Stimulated activated naive CD8-positive, alpha-beta T cell treated with anti-CD3 and anti-CD28 coated beads, Interleukin-15, amount 100 ng/mL, for 72 hours (primary cell): ENCODE results near the gene PSD.

Source experiments
- ATAC-seq: fragments of 150-1000 bp; cut with Tn5 transposase; 2 replicates; pipeline ENCODE4 v1.10.0; 2021; ENCODE audit warnings: mild to moderate bottlenecking, moderate library complexity
- DNase-seq, 2 donors: peaks; one replicate each; pipeline ENCODE4 v3.0.0; 2021 to 2022
- H3K27ac Mint-ChIP-seq, 2 donors: one replicate each; pipeline ENCODE4 v1.8.0; 2022; ENCODE audit warnings: mild to moderate bottlenecking in 2 of 2, mixed read lengths in 2 of 2, moderate library complexity in 2 of 2
- H3K27me3 Mint-ChIP-seq: one replicate; pipeline ENCODE4 v1.8.0; 2022; ENCODE audit warnings: mixed read lengths
- H3K4me1 Mint-ChIP-seq: one replicate; pipeline ENCODE4 v1.8.0; 2022; ENCODE audit warnings: mild to moderate bottlenecking, mixed read lengths
- H3K4me3 Mint-ChIP-seq, 2 donors: one replicate each; pipeline ENCODE4 v1.8.0; 2022; ENCODE audit warnings: mild to moderate bottlenecking in 2 of 2, mixed read lengths in 2 of 2, moderate library complexity in 1 of 2
- H3K9me3 Mint-ChIP-seq, 2 donors: one replicate each; pipeline ENCODE4 v1.8.0; 2022; ENCODE audit warnings: mixed read lengths in 2 of 2

The PSD gene

DNA sequence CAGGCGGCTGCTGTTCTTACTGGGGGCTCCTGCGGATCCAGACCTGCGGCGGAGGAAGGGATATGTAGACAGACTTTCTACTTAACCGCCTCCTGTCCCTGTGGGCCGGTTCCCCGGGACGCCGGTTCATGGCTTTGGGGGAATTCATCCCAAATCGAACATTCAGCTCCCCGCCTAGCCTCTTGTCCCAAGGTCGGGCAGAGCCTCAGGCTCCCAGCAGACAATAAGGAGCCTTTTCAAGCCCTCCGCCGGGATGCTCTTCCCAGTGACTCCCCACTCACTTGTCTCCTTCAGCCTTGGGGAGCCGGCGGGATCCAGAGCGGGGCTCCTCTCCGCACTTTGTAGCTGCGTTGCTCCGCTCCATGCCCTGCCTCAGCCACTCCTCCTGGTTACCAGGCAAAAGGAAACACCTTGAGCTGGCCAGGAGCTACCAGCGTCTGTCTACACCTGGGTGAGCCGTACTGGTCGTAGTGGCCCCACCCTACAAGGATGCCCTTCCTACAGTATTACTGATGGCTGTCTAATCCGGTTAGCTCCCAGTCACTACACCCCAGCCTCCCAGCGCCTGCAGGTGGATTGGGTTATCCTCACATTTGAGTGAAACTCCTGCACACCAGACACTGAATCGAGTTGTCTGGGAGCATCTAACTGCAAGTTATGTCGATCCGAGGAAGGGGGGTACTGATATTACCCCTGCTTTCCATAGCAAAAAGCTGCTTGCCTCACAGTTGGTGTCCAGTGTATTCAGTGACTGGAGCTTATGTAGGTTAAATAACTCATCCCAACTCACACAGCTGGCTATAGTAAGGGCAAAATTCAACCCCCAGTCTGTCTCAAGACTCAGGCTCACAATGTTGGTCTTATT lies 32.8 kb upstream of the PSD start, which contains the start of gene C10orf95:
C10orf95 (minus strand) TSS at position 439 of the 865 bp plus-strand sequence. CDS start 450 bp downstream, outside the sequence.
- ATAC-seq (no peak), DNase-seq (no peak)
- Mint-ChIP-seq H3K4me1 (peaks cover 54% of the 10 kb centered on the region), H3K27me3 (no peaks in the 10 kb centered on the region), H3K4me3 (peak within 1 kb of the TSS; percentile 96 to 97), H3K9me3 (no peaks in the 10 kb centered on the region), H3K27ac (peak within 1 kb of the TSS; percentile 86 to 98)

- Mint-ChIP-seq H3K27me3 (no peaks in the 10 kb centered on the region), H3K4me1 (peaks cover 54% of the 10 kb centered on the region), H3K9me3 (no peaks in the 10 kb centered on the region), H3K4me3 (peak overlapping the region; percentile 96 to 97), H3K27ac (peak overlapping the region; percentile 93 to 98)
- ATAC-seq (peak; percentile 87), DNase-seq (peak; percentile 91 to 93)
Observed at GRCh38 chr10:102450374-102451104, 32.0 kb upstream of the PSD start.

- H3K4me1 Mint-ChIP-seq, result peaks cover 50% of the 10 kb centered on the region
- no peaks in the 10 kb centered on the region for H3K9me3 Mint-ChIP-seq
- H3K27ac Mint-ChIP-seq, result peak overlapping the region; percentile 93 to 98
- H3K4me3 Mint-ChIP-seq, result peak overlapping the region; percentile 94 to 97
- no peak for ATAC-seq
- DNase-seq, result no peak
- H3K27me3 Mint-ChIP-seq, result no peaks in the 10 kb centered on the region
Observed at GRCh38 chr10:102450124-102450373, 31.5 kb upstream of the PSD start.

DNA sequence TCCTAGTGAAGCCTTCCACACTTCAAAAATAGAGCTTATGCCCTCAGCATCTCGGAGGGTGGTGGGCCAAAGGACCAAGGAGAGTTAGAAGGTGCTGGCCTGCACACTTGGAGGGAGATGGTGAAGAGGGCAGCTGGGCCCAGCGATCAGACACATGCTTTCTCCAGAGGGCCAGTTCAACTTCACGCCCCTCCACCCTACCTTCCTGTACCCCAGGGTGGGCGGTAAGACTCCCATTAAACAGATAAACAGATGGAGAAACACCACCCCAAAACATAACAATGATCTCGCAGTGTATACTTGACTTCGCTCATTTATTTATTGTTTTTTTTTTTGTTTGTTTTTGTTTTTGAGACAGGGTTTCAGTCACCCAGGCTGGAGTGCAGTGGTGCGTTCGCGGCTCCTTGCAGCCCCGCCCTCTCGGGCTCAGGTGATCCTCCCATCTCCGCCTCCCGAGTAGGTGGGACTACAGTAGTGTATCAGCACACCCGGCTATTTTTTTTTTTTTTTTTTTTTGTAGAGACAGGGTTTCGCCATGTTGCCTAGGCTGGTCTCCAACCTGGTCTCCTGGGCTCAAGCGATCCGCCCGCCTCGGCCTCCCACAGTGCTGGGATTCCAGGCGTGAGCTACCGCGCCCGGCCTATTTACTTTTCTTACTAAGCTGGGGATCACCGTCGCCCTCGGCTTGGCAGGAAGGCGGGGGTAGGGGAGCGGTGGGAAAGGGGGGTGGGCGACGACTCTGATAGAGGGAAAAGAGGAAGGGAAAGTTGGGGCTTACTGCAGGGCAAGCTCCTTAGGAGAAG lies 30.9 kb upstream of the PSD start:
- DNase-seq (peak; percentile 69 to 86), ATAC-seq (peak; percentile 64)
- H3K4me3 Mint-ChIP-seq, result peak overlapping the region; percentile 94 to 97
- H3K4me1 Mint-ChIP-seq, result peaks cover 45% of the 10 kb centered on the region
- no peaks in the 10 kb centered on the region for H3K9me3 Mint-ChIP-seq
- peak overlapping the region; percentile 93 to 98 for H3K27ac Mint-ChIP-seq
- H3K27me3 Mint-ChIP-seq, result no peaks in the 10 kb centered on the region

DNA sequence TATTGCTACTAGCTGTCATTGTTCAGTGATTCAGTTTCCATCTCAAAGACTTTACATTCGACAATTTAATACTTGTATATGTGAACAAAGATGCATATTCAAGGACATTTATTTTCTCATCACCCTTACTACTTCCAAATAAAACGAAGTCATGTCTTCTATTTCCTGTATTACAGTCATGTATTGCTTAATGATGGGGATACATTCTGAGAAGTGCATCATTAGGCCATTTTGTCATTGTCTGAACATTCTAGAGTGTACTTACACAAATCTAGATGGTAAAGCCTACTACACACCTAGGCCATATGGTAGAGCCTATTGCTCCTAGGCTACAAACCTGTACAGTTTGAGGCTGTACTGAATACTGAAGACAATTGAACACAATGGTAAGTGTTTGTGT lies 26.3 kb upstream of the PSD start:
- H3K9me3 Mint-ChIP-seq, result no peaks in the 10 kb centered on the region
- no peaks in the 10 kb centered on the region for H3K27me3 Mint-ChIP-seq
- H3K4me3 Mint-ChIP-seq, result no peak overlapping the region
- DNase-seq (no peak), ATAC-seq (no peak)
- no peak overlapping the region for H3K27ac Mint-ChIP-seq
- peaks cover 10% of the 10 kb centered on the region for H3K4me1 Mint-ChIP-seq

DNA sequence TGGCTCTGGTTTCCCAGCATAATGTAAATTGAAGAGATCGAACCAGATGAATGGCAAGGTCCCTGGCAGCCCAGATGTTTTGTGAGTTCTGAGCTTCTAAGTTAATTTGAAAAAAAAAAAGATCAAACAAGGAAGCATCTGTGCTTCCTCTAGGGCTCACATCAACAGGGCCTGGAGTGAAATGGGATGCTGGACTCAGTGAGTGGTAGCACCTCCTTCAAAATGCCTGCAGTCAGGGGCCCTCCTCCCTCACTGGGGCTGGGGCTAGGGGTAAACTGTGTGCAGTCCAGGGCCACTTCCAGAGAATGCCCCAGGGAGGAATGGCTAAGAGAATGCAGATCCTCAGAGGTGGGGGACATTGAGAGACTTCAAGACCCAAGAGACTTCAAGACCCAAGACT lies 19.8 kb upstream of the PSD start:
- ATAC-seq, result no peak
- no peaks in the 10 kb centered on the region for H3K9me3 Mint-ChIP-seq
- peak overlapping the region in 1 of 2 donors; percentile 87 for H3K4me3 Mint-ChIP-seq
- H3K4me1 Mint-ChIP-seq, result peaks cover 49% of the 10 kb centered on the region
- H3K27ac Mint-ChIP-seq, result no peak overlapping the region
- no peaks in the 10 kb centered on the region for H3K27me3 Mint-ChIP-seq
- no peak for DNase-seq

DNA sequence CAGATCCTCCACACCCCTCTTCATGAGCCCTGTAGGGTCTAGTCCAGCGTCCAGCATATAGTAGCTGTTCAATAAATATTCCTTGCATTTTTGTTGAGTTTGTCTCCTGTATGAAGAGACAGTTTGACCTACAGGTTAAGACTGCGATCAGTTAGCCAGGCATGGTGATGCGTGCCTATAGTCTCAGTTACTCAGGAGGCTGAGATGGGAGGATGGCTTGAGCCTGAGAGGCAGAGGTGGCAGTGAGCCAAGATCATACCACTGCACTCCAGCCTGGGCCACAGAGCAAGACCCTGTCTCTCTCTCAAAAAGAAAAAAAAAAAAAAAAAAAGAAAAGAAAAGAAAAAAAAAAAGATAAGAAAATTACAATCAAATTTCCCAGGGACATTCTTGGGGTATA lies 18.9 kb upstream of the PSD start:
- Mint-ChIP-seq H3K27ac (peak overlapping the region in 1 of 2 donors; percentile 81), H3K27me3 (no peaks in the 10 kb centered on the region), H3K4me1 (peaks cover 58% of the 10 kb centered on the region), H3K4me3 (peak overlapping the region; percentile 82 to 87), H3K9me3 (no peaks in the 10 kb centered on the region)
- ATAC-seq (no peak), DNase-seq (no peak)

GRCh38 chr10:102436312-102436711 lies 17.7 kb upstream of the PSD start:
- ATAC-seq (no peak), DNase-seq (no peak)
- Mint-ChIP-seq H3K27me3 (no peaks in the 10 kb centered on the region), H3K4me3 (peak overlapping the region; percentile 82 to 87), H3K4me1 (peaks cover 65% of the 10 kb centered on the region), H3K27ac (peak overlapping the region; percentile 92 to 95), H3K9me3 (no peaks in the 10 kb centered on the region)

DNA sequence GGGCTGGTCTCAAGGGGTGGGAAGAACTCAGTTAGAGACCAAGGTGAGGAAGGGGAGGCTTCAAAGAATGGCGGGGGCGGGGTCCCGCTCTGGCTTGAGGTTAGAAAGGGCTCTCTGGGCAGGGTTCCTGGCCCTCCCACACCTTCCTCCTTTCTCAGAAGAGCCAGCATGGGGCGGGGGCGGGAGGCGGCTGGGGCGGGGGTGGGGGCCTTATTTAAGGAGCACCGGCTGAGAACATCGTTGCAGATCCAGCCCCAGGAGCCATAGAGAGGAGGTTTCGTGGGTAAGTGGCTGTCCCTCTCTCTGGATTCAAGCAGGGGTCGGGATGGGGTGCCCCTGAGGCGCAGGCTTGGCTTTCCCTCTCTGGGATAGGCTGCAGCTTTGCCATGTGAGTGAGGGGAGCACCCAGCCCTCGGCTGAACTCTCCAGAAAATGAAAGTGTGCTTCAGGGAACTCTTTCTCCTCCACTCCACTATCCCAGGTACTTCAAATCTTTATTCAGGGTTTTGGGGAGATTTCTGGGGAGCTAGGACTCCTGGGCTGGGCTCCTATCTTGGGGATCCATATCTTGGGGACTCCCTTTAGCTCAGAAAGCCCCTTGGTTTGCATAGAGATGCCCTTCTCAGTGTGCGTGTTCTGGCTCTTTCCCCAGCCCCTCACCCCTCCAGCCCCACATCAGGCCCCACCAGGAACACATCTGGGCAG lies 17.1 kb upstream of the PSD start:
- H3K27me3 Mint-ChIP-seq, result no peaks in the 10 kb centered on the region
- DNase-seq, result peak in 1 of 2 donors; percentile 58
- H3K4me1 Mint-ChIP-seq, result peaks cover 66% of the 10 kb centered on the region
- no peaks in the 10 kb centered on the region for H3K9me3 Mint-ChIP-seq
- H3K27ac Mint-ChIP-seq, result peak overlapping the region; percentile 92 to 95
- peak; percentile 24 for ATAC-seq
- H3K4me3 Mint-ChIP-seq, result peak overlapping the region; percentile 82 to 87

DNA sequence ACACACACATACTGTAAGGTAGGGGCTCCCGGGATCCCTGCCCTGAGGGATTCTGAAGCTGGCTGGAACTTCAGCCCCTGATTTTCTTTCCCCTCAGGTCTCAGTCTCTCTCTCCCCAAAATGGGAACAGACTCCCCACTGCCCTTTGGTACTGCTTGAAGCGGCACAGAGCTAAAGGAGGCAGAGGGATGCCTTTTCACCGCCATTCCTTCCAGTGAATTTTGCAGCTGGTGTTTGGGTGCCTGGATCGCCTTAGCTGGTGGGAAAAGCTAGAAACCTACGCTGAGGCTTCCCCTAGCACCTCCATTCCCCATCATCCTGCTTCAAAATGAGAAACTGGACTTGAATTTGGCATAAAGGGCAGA lies 16.5 kb upstream of the PSD start:
- Mint-ChIP-seq H3K4me1 (peaks cover 66% of the 10 kb centered on the region), H3K27me3 (no peaks in the 10 kb centered on the region), H3K4me3 (peak overlapping the region; percentile 82 to 87), H3K9me3 (no peaks in the 10 kb centered on the region), H3K27ac (peak overlapping the region; percentile 92 to 95)
- ATAC-seq (no peak), DNase-seq (no peak)

- Mint-ChIP-seq H3K27ac (peak overlapping the region in 1 of 2 donors; percentile 92), H3K9me3 (no peaks in the 10 kb centered on the region), H3K4me3 (peak overlapping the region; percentile 82 to 87), H3K4me1 (peaks cover 66% of the 10 kb centered on the region), H3K27me3 (no peaks in the 10 kb centered on the region)
- DNase-seq (no peak), ATAC-seq (no peak)
Observed at GRCh38 chr10:102434394-102435132, 16.0 kb upstream of the PSD start.

GRCh38 chr10:102433619-102434046 lies 15.0 kb upstream of the PSD start:
- no peaks in the 10 kb centered on the region for H3K9me3 Mint-ChIP-seq
- peak overlapping the region; percentile 90 to 91 for H3K27ac Mint-ChIP-seq
- ATAC-seq (no peak), DNase-seq (no peak)
- H3K4me3 Mint-ChIP-seq, result peak overlapping the region; percentile 89 to 90
- H3K4me1 Mint-ChIP-seq, result peaks cover 66% of the 10 kb centered on the region
- H3K27me3 Mint-ChIP-seq, result no peaks in the 10 kb centered on the region

- peak within 1 kb of the TSS; percentile 94 to 97 for H3K27ac Mint-ChIP-seq
- H3K4me3 Mint-ChIP-seq, result peak within 1 kb of the TSS; percentile 89 to 90
- H3K27me3 Mint-ChIP-seq, result no peaks in the 10 kb centered on the region
- peak; percentile 96 to 98 for DNase-seq
- H3K9me3 Mint-ChIP-seq, result no peaks in the 10 kb centered on the region
- H3K4me1 Mint-ChIP-seq, result peaks cover 58% of the 10 kb centered on the region
- peak; percentile 95 for ATAC-seq
Observed at GRCh38 chr10:102432162-102432950, 13.8 kb upstream of the PSD start, which contains the start of gene CUEDC2. TSS of gene CUEDC2 (minus strand) at chr10:102432574. CDS start at chr10:102425188, 7,386 bp downstream.
